ENCODE results near the gene SBNO2. TPM values are rescaled to one million over a fixed set of nuclear protein-coding genes. Genes with fewer than 3 reads are reported as not detected.

SBNO2 gene
- total RNA-seq, 2 experiments from 2014 or later = 26.6 to 43.3 TPM

GRCh38 chr19:1182068-1182467 is 8.0 kb upstream of the SBNO2 start:
- no peaks in the 10 kb centered on the region for H3K36me3 ChIP-seq (ENCODE audit: insufficient read depth, low read length)
- no peak overlapping the region for H3K4me2 ChIP-seq (ENCODE audit: low read length)
- H4K20me1 ChIP-seq (ENCODE audit: insufficient read depth, low read length) = no peaks in the 10 kb centered on the region
- H3K9me3 ChIP-seq (ENCODE audit: low read length) = no peaks in the 10 kb centered on the region
- ChIA-PET POLR2A (no interaction called here), CTCF (ENCODE audit: unreplicated experiment) (no interaction called here)
- H3K4me3 ChIP-seq (ENCODE audit: low read depth, low read length, poor library complexity, severe bottlenecking) = no peak overlapping the region
- no peak overlapping the region for H3K27ac ChIP-seq (ENCODE audit: low read depth, low read length, poor library complexity, severe bottlenecking)
- intact Hi-C loops (cut with micrococcal nuclease; ENCODE audit: unreplicated experiment) = no loop called here
- H3K9me2 ChIP-seq (ENCODE audit: insufficient read depth, low read length) = no peaks in the 10 kb centered on the region
- no TSS peak for BruUV-seq (replicated peaks)
- TF ChIP-seq CTCF (conservative IDR thresholded peaks at IDR 0.05; ENCODE audit: low read length) (no peak), EZH2phosphoT487 (IDR thresholded peaks at IDR 0.05; ENCODE audit: borderline replicate concordance, low read depth, low read length) (no peak)
- H3K4me1 ChIP-seq (ENCODE audit: insufficient read depth, low read length, poor library complexity, severe bottlenecking) = peaks cover 7% of the 10 kb centered on the region
- H2AFZ ChIP-seq (ENCODE audit: low read length) = no peak overlapping the region
- DNase-seq (ENCODE audit: low spot score) = no peak
- no peaks in the 10 kb centered on the region for H3K79me2 ChIP-seq (ENCODE audit: insufficient read depth, low read depth, low read length)

- Histone ChIP-seq H3K36me3 (ENCODE audit: insufficient read depth, low read length) (no peaks in the 10 kb centered on the region), H3K27ac (ENCODE audit: low read depth, low read length, poor library complexity, severe bottlenecking) (no peak overlapping the region), H3K4me2 (ENCODE audit: low read length) (no peak overlapping the region), H3K79me2 (ENCODE audit: insufficient read depth, low read depth, low read length) (no peaks in the 10 kb centered on the region), H3K9me3 (ENCODE audit: low read length) (no peaks in the 10 kb centered on the region), H3K9me2 (ENCODE audit: insufficient read depth, low read length) (no peaks in the 10 kb centered on the region), H2AFZ (ENCODE audit: low read length) (no peak overlapping the region), H4K20me1 (ENCODE audit: insufficient read depth, low read length) (no peaks in the 10 kb centered on the region), H3K4me3 (ENCODE audit: low read depth, low read length, poor library complexity, severe bottlenecking) (no peak overlapping the region), H3K4me1 (ENCODE audit: insufficient read depth, low read length, poor library complexity, severe bottlenecking) (peaks cover 7% of the 10 kb centered on the region)
- intact Hi-C loops (cut with micrococcal nuclease; ENCODE audit: unreplicated experiment) = no loop called here
- DNase-seq (ENCODE audit: low spot score) = no peak
- ChIA-PET POLR2A (no interaction called here), CTCF (ENCODE audit: unreplicated experiment) (no interaction called here)
- no peak for TF ChIP-seq EZH2phosphoT487 (IDR thresholded peaks at IDR 0.05; ENCODE audit: borderline replicate concordance, low read depth, low read length)
- TF ChIP-seq CTCF (conservative IDR thresholded peaks at IDR 0.05; ENCODE audit: low read length) = no peak
- no TSS peak for BruUV-seq (replicated peaks)
Measured at GRCh38 chr19:1181606-1182005, 7.5 kb upstream of the SBNO2 start.

GRCh38 chr19:1177322-1178114 is 3.5 kb upstream of the SBNO2 start:
- BruUV-seq (replicated peaks) = no TSS peak
- intact Hi-C loops (cut with micrococcal nuclease; ENCODE audit: unreplicated experiment) = no loop called here
- H2AFZ ChIP-seq (ENCODE audit: low read length) = no peak overlapping the region
- peaks cover 12% of the 10 kb centered on the region; the same call in 1 of the 2 replicates for H3K79me2 ChIP-seq (ENCODE audit: insufficient read depth, low read depth, low read length)
- no peaks in the 10 kb centered on the region for H3K9me3 ChIP-seq (ENCODE audit: low read length)
- H3K4me3 ChIP-seq (ENCODE audit: low read depth, low read length, poor library complexity, severe bottlenecking) = no peak overlapping the region
- POLR2A ChIA-PET = interaction anchor here (0.6 kb wide), 1 partner anchor 473 kb away, joined by 5 read pairs; no protein-coding TSS in a partner anchor
- no peak for DNase-seq (ENCODE audit: low spot score)
- no peak overlapping the region for H3K27ac ChIP-seq (ENCODE audit: low read depth, low read length, poor library complexity, severe bottlenecking)
- no peak overlapping the region for H3K4me2 ChIP-seq (ENCODE audit: low read length)
- peaks cover 18% of the 10 kb centered on the region for H3K4me1 ChIP-seq (ENCODE audit: insufficient read depth, low read length, poor library complexity, severe bottlenecking)
- TF ChIP-seq EZH2phosphoT487 (IDR thresholded peaks at IDR 0.05; ENCODE audit: borderline replicate concordance, low read depth, low read length) (no peak), CTCF (conservative IDR thresholded peaks at IDR 0.05; ENCODE audit: low read length) (no peak)
- CTCF ChIA-PET (ENCODE audit: unreplicated experiment) = no interaction called here
- H3K36me3 ChIP-seq (ENCODE audit: insufficient read depth, low read length) = no peaks in the 10 kb centered on the region
- no peaks in the 10 kb centered on the region for H4K20me1 ChIP-seq (ENCODE audit: insufficient read depth, low read length)
- no peaks in the 10 kb centered on the region for H3K9me2 ChIP-seq (ENCODE audit: insufficient read depth, low read length)
